Stomach (tissue), 4 donors: Measurements from ENCODE around the gene PRKRA.

Source experiments
- CTCF ChIP-seq, 7 experiments: fragments of 450-650 bp in 4 of 7; fragments of 200-600 bp in 3 of 7; sonication (generic) in 3 of 7; IDR thresholded peaks; one replicate each; pipeline ENCODE4 v1.5.1; 2016 to 2019; ENCODE audit warnings: antibody characterized with exemption in 7 of 7, control low read depth in 2 of 7, mild to moderate bottlenecking in 1 of 7
- EP300 ChIP-seq: sonication (generic); formaldehyde crosslinking; IDR thresholded peaks from one replicate; pipeline ENCODE4 v1.6.1; 2017; ENCODE audit warnings: antibody characterized with exemption
- POLR2A ChIP-seq, 4 donors: fragments of 450-650 bp; IDR thresholded peaks; one replicate each; pipeline ENCODE4 v1.6.1; 2016; ENCODE audit warnings: antibody characterized with exemption in 4 of 4, control low read depth in 2 of 4, mild to moderate bottlenecking in 1 of 4, moderate library complexity in 1 of 4

- TF ChIP-seq CTCF (IDR thresholded peaks at IDR 0.05) (no peak), POLR2A (IDR thresholded peaks at IDR 0.05) (peak in 1 of 4 donors; percentile 33), EP300 (no peak)
Measured at GRCh38 chr2:178480227-178481181, 29.5 kb upstream of the PRKRA start, which contains the start of gene PLEKHA3.
